Amniotic epithelial cell (primary cell): ENCODE data around the gene PDE3A.
A peak's percentile ranks its signal among the peaks of the same experiment; 100 is the strongest.
"Not testable (repeated sequence)": the region's sequence is repeated elsewhere in the genome, so short reads cannot be mapped to it uniquely, and the experiment has no call there.

ENCODE experiments used
- DNase-seq: peaks from one replicate; pipeline ENCODE4 v3.0.0-alpha.2; 2010; ENCODE audit warnings: low read depth

The PDE3A gene

GRCh38 chr12:20368114-20368650 is at the start of gene PDE3A:
TSS of gene PDE3A (plus strand) at chr12:20368537. CDS start at chr12:20369285, 748 bp downstream.
- DNase-seq, result peak; percentile 79

DNA sequence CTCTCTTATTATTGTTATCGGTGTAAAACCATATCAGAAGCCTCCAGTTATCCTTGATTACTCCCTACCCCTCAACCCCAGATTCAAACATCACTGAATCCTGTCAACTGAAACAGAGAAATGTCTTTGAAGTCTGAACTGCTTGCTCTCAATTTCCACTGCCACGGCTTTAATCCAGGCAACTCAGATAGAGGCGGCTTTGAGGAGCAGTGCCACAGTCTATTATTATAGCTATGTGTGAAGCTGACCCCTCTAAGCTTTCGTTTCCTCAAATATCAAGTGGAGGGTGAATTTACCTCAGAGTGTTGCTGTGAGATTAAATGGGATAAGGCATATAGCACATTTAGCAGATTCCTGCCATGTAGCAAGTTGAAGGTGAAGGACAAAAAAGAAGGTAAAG is 49.0 kb upstream of the PDE3A start:
- DNase-seq, result no peak

DNA sequence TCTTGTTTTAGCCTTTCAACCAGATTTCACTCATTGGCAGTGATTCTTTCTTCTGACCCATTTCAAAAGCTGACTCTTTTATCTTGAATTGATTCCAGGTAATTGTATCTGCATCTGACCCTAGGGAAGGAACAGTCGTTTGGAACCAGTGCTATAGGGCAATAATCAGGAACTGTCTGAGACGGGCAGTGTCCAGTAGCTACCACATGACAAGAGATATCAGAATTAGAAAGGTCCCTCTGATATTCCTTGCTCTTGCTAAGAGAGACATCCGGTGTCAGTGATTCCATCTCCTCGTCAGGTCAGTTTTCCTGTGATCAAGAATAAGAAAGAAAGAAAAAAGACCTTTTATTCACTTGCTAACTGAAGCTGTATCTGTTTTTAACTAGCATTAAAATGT is 47.8 kb upstream of the PDE3A start:
- DNase-seq, result no peak

- not testable (repeated sequence) for DNase-seq
Measured at GRCh38 chr12:20330826-20331505, 37.4 kb upstream of the PDE3A start.

DNA sequence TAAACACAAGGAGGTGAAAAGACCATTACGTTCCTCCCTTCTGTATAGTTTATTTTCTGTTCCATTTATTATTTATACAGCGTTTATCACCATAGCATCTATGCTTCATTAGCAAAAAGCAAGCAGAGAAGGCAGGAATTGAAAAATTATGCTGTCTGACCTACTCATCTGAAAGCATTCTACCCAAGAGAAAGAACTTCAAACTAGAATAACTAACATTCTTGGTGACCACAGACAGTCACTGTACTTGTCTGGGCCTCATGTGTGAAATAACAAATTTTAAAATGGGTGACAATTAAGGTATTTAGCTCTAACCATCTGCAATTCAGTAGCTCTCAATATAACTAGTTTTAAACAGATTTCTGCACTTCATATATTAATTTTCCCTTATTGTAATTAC is 29.3 kb upstream of the PDE3A start:
- no peak for DNase-seq

DNA sequence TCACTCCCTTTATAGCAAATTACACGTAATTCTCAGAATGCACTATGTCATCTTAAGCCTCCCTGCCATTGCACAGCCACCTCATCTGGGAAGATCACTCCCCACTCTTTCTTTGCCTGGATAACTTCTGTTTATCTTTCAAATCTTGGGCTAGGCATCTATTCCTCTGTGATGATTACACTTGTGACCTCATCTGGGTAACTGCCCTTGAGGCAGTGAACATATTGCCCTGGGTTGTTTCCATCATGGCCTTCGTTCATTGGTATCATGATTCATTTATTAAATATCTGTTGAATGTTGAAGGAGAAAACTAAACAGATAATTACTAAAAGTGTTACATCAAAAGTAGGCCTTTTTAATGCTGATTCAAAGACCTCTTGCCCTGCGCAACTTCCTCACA is 26.2 kb upstream of the PDE3A start:
- DNase-seq, result peak; percentile 48

GRCh38 chr12:20345866-20346265 is 22.5 kb upstream of the PDE3A start:
- no peak for DNase-seq

DNA sequence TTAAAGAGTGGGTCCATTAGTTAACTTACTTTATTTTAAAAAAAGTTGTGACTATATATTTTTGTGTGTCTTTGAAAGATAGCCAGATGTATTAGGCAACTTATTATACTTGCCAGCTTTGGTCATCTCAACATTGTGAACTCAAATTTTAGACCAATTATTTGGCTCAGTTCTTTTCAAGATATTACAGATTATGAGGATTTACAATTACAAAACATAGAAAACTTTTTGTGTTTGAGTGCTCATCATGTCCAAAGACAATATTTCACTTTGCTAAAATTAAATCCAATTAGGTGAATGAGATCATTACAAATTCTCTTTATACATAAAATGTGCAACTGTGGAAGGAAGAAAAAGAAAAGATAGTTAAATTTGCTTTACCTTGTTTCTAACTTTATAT is 18.3 kb upstream of the PDE3A start:
- DNase-seq, result no peak

GRCh38 chr12:20350495-20350894 is 17.8 kb upstream of the PDE3A start:
- DNase-seq, result peak; percentile 16

- DNase-seq, result no peak
Measured at GRCh38 chr12:20351406-20351805, 16.9 kb upstream of the PDE3A start.

DNA sequence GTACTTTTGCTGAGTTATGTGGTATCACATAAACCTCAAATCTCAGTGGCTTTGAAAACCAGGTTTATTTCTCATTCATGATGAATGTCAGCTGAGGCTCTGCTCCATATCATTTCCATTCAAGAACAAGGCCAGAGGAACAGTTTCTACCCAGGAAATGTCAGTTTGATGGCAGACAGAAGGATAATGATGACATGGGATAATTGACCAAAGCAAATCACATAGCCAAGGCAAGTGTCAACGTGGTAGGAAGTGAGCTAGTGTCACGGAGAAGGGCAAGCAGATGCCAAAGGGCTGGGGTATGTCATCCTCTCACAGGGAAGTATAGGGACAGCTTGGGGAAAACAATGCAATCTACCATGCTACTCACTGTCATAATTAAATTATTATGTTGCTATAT is 12.3 kb upstream of the PDE3A start:
- DNase-seq, result no peak

DNA sequence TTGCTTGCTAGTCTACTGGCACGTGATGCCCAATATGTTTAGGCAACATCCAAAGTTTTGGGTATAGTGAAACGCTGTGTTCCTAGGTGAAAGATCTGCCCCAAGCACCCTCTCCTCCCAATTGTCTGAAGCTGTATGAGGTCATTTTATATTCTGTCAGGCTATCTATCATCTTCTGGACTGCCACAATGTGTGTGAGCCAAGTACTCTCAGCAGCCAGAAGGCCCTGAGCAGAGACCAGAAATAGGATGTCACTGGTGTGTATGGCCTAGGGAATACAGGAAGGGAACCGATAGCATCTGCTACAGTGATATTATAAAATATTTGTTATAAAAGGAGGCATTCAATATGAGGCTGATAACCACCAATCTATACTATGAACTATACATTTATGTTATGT is 7.9 kb upstream of the PDE3A start:
- no peak for DNase-seq

- no peak for DNase-seq
Measured at GRCh38 chr12:20361416-20361815, 6.9 kb upstream of the PDE3A start.

GRCh38 chr12:20364501-20364900 is 3.8 kb upstream of the PDE3A start:
- peak; percentile 38 for DNase-seq

GRCh38 chr12:20366776-20367409 is 1.4 kb upstream of the PDE3A start:
- no peak for DNase-seq

- DNase-seq, result no peak
Measured at GRCh38 chr12:20367583-20368113, 689 bp upstream of the PDE3A start.

- peak; percentile 52 for DNase-seq
Measured at GRCh38 chr12:20368651-20369304, 441 bp downstream of the PDE3A start.

- DNase-seq, result peak; percentile 48
Measured at GRCh38 chr12:20369305-20370013, 1.1 kb downstream of the PDE3A start.

DNA sequence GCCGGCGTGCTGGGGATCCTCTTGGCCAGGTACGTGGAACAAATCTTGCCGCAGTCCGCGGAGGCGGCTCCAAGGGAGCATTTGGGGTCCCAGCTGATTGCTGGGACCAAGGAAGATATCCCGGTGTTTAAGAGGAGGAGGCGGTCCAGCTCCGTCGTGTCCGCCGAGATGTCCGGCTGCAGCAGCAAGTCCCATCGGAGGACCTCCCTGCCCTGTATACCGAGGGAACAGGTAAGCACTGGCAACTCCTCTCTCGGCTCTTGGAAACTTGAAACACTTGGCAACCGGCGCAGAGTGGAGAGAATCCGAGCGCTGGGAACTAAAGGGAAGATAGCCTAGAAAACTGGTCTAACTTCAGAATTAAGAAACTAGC is 1.7 kb downstream of the PDE3A start:
- no peak for DNase-seq

DNA sequence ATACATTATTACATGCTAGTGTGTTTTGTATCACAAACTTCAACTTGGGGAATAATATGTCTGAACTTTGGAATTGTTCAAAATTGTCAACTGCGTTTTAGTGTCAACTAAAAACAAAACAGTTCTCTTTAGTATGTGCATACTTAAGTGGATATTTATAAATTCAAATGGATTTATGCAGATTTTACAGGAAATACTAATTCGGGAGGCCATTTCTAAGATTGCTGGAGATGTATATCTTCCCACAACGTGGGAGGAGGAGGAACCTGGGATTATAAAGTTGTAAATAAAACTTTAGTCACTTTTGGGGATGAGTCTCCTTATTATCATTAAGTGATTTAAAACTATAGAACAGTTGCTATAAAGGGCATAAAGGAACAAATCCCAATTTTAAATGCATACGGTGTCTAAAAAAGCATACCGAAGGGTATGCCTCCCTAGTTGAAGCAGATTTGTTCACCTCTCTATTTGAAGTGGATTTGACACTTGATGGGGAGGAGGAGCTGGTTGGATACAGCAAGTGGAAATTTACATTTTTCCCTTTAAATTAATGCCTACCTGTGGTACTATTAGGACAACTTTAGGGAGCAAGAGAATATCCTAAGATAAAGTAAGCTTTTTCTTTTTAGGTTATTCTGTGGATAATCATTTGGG is 2.7 kb downstream of the PDE3A start:
- no peak for DNase-seq

- no peak for DNase-seq
Measured at GRCh38 chr12:20372326-20373096, 4.2 kb downstream of the PDE3A start.
